A172 (cell line): ENCODE measurements around the gene MAP6D1. TPM values are rescaled to one million over a fixed set of nuclear protein-coding genes. Genes with fewer than 3 reads are reported as not detected.
"Not testable (repeated sequence)": the region's sequence is repeated elsewhere in the genome, so short reads cannot be mapped to it uniquely, and the experiment has no call there.

Experiments
- DNase-seq: peaks from one replicate; pipeline ENCODE4 v3.0.0-alpha.2; 2015; ENCODE audit warnings: low spot score
- total RNA-seq: library from RNA; depleted of rRNA; stranded (reverse); fragments of >200 nt; shearing (Covaris generic); gene quantifications from 2 replicates; pipeline ENCODE4 v1.2.3, GENCODE V29; 2014

Gene MAP6D1
- total RNA-seq, 1 experiment from 2014 or later: 4.6 TPM

DNA sequence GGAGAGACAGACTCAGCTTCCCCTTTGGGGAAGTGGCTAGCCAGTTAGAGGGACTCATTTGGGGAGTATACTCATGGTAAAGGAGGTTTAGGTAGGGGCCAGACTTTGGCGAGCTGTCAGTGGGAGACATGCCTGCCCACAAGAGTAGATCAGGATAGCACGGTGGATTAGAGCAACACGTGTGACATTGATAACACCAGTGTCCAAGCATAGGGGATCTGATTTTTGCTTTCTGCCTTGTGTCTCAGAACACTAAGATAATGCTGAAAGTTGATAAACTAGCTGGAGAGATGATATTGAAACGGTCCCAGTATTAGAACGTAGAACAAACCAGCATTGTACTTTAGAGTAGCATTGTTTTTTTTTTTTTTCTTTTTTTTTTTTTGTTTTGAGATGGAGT lies 25.9 kb downstream of the MAP6D1 start:
- DNase-seq: no peak

DNA sequence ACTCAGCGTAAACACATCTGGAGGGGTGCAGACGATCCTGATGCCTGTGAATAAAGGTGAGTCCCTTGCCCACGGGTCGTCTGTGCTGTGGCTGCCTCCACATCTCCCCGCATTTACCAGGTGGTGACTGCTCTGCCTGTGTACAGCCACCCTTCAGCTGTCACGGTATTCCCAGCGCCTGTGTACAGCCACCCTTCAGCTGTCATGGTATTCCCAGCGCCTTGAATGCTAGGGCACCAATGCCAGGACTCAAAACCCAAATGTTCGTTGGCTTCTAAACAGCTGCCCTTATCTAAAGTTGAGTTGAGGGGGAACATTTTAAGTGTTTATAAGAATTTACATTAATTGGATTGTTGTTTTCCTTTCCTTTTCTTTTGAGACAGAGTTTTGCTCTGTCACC lies 27.4 kb downstream of the MAP6D1 start:
- no peak for DNase-seq

GRCh38 chr3:183796372-183796771 lies 29.0 kb downstream of the MAP6D1 start:
- no peak for DNase-seq

- no peak for DNase-seq
Measured at GRCh38 chr3:183794452-183794851, 30.9 kb downstream of the MAP6D1 start.

- DNase-seq: no peak
Measured at GRCh38 chr3:183792976-183793375, 32.4 kb downstream of the MAP6D1 start.

DNA sequence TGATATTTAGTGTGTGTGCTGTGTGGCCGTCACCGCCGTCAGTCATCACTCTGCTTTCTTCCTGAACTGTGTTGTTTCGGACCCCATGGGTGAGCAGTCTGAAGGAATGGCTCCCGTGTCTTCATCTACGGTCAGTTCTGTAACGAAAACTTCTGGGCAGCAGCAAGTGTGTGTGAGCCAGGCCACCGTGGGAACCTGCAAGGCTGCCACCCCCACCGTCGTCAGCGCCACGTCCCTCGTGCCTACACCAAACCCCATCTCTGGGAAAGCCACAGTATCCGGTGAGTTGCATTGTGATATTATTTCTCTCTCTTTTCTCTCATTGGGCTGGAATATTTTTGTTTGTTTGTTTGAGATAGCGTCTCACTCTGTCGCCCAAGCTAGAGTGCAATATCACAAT lies 34.7 kb downstream of the MAP6D1 start:
- no peak for DNase-seq

DNA sequence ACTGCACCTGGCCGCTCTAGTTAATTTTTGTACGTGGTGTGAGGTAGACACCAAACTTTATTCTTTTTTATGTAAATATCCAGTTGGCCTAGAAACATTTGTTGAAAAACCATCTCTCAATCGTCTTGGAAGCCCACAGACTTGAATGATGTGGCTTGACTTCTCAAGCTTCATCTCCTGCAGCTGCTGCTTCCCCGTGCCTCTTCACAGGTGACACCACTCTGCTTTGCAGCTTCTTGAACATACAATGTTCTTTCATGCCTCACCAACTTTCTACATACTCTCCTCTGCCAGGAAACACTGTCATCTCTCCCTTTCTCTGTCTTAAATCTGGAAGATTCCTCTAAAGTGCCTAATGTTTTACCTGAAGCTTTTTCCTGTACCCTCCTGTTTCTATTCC lies 35.6 kb downstream of the MAP6D1 start:
- DNase-seq: no peak

DNA sequence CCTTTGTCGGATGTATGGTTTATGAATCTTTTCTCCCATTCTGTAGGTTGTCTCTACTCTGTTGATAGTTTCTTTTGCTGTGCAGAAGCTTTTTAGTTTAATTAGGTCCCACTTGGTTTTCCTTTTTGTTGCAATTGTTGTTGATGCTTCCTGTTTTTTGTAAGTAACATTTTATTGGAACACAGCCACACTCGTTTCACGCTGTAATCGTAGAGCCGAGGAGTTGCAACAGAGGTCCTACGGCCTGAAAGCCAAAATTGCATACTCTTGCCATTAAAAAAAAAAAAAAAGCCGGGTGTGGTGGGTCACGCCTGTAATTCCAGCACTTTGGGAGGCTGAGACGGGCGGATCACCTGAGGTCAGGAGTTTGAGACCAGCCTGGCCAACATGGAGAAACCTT lies 40.9 kb downstream of the MAP6D1 start:
- not testable (repeated sequence) for DNase-seq

DNA sequence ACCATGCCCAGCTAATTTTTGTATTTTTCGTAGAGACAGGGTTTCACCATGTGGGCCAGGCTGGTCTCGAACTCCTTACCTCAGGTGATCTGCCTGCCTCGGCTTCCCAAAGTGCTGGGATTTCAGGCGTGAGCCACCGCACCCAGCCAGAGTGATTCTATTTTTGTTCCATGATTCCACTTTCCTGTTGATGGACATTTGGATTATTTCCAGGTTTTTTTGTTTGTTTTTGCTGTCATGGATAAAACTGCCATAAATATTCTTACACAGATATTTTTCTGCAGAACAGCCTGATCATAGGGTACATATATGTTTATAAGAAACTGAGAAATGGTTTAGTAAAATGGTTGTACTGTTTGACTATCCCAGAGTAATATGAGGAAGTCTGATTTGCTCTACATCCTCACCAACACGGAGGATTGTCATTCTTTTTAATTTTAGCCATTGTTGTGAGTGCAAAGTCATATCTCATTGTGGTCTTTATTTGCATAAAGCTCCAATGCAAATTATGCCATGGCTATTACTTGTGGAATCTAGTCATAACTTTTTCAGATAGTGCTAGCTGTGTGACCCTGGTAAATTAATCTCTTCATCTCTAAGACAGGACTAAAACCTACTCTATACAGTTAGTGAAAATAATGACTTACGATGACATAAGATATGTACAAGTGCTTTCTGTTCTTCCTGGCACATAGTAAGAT lies 42.7 kb downstream of the MAP6D1 start:
- no peak for DNase-seq

GRCh38 chr3:183781246-183781645 lies 44.1 kb downstream of the MAP6D1 start:
- no peak for DNase-seq

GRCh38 chr3:183779896-183780465 lies 45.4 kb downstream of the MAP6D1 start:
- no peak for DNase-seq

DNA sequence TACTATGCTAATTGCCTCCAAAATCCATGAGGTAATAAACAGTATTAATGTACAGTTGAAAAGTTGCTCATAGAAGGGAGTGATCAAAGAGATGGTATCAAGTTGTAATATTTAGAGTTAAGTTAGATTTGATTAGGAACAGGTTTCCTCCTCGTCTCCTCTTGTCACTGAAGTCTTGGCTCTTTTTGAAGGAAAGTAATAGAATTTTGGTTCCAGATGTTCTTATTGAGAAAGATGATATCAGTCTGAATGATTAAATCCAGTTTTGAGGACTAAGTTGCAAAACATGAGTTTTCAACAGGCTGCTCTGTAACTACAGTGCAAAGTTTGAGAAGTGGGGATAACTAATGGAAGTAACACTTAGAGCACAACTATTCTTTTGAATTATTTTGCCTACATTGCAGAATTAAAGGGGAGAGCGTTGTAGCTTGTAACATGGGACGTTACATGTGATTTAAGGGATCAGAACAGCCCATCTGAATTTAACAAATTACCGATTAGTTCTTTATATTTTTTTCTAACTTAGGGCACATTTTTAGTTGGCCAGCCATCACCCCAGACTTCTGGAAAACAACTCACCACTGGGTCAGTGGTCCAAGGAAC lies 48.3 kb downstream of the MAP6D1 start:
- DNase-seq: no peak

GRCh38 chr3:183776451-183776850 lies 48.9 kb downstream of the MAP6D1 start:
- DNase-seq: not testable (repeated sequence)

DNA sequence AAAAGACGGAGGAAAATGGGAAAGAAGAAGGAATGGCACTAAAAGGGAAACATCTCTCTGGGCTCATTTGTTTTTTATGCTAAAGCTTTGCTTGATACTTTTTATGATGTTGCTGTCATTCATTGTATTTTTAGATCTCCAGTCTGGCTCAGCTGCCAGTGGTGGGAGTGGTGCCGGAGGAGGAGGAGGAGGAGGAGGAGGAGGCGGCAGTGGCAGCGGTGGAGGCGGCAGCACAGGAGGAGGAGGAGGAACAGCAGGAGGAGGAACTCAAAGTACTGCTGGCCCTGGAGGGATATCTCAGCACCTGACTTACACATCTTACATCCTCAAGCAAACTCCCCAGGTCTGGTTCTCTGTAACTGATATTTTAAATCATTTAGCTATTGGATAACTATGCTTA lies 49.6 kb downstream of the MAP6D1 start:
- DNase-seq: no peak

DNA sequence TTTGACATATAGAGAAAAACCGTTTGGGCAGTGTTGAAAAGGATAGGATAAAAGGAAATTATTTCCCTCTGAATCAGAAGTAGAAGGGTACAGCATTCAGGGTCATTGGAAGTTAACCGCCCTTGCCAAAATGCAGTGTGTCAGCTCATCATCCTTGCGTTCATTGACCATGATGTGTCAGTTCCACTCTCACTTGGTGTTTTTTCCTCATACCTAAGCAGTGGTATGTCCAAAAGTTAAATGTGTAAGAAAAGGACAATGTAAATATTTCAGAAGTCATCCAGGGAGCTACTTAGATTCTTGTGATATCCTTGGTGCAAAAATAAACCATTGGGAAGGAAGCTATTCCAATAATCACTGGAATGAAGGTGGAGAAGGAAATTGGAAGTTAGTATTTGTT lies 50.7 kb downstream of the MAP6D1 start:
- no peak for DNase-seq

GRCh38 chr3:183769453-183769852 lies 55.9 kb downstream of the MAP6D1 start:
- no peak for DNase-seq

DNA sequence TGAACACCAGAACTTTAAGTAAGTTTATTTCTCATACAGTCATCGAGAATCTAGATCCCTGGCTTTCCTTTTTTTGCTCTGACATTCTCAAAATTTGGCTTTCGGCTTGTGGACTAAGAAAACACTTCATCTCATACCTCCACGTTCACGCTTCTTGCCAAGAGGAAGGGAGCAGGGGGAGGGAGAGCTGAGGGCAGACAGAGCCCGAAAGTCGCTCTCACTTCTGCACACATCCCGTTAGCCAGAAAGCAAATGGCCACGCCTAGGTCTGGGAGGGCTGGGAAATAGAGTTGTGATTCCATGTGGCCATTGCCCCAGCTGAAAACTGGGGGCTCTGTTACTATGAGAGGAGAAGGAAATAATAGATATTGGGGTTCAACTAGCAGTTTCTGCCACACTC lies 57.3 kb downstream of the MAP6D1 start:
- no peak for DNase-seq

DNA sequence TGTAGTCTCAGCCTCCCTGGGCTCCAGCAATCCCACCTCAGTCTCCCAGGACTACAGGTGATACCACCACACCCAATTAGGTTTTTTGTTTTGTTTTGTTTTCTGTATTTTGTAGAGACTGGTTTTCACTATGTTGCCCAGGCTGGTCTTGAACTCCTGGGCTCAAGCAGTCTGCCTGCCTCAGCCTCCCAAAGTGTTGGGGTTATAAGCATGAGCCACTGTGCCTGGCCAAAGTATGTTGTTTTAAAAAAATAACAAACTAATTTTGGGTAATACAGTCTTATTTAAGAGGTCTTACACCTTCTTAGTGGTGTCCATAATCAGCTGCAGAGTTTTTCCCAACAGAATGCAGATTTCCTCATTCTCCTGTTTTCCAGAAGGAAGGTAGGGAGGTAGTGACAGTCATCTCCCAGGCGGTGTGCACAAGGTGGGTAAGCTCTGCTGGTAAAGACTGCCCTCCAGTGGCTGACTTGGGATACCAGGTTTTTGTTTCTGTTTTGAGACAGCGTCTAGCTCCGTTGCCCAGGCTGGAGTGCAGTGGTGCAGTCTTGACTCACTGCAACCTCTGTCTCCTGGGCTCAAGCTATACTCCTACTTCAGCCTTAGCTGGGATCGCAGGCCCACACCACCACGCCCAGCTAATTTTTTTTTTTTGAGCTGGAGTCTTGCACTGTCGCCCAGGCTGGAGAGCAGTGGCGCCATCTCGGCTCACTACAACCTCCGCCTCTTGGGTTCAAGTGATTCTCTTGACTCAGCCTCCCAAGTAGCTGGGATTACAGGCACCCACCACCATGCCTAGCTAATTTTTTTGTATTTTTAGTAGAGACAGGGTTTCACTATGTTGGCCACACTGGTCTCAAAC lies 58.4 kb downstream of the MAP6D1 start:
- peak; percentile 80 for DNase-seq

DNA sequence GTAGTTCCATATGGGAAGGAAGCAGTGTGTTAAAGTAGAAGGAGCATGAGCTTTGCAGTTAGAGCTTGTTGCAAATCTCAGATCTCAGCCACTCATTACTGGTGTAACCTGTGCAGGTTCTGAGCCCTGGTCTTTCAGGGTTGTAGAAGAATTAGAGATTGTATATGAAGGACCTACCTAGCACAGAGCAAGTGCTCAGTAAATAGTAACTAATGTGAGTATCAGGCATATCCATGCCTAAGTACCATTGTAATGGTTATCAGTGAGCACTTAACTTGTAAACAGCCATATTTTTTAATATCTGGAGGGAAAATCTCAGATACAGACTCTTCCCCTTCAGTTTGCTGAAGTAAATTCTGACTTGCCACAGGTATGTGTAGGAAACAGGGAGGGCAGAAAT lies 59.3 kb downstream of the MAP6D1 start:
- no peak for DNase-seq
